Liver (tissue), 9 donors: ENCODE measurements around the gene PAPPA. TPM values are rescaled to one million over a fixed set of nuclear protein-coding genes. Genes with fewer than 3 reads are reported as not detected.

ENCODE experiments used
- DNase-seq: peaks from one replicate; pipeline ENCODE4 v3.0.0-alpha.2; 2017; ENCODE audit warnings: low spot score
- H3K27ac ChIP-seq, 2 donors: one replicate each; pipeline ENCODE4 v1.7.0; 2013; ENCODE audit warnings: inconsistent platforms in 2 of 2, low read length in 2 of 2, control low read depth in 1 of 2, low read depth in 1 of 2, mild to moderate bottlenecking in 1 of 2
- H3K27me3 ChIP-seq, 4 donors: one replicate each; pipeline versions ENCODE4 v1.6.1 to v1.7.0; 2013; ENCODE audit warnings: low read length in 3 of 4, inconsistent platforms in 1 of 4, mild to moderate bottlenecking in 1 of 4, moderate library complexity in 1 of 4; ENCODE audit not compliant: control insufficient read depth in 4 of 4, insufficient read depth in 4 of 4
- H3K36me3 ChIP-seq, 4 donors: one replicate each; pipeline versions ENCODE4 v1.6.1 to v1.7.0; 2013; ENCODE audit warnings: low read length in 3 of 4, mild to moderate bottlenecking in 3 of 4, low read depth in 1 of 4, moderate library complexity in 1 of 4; ENCODE audit not compliant: control insufficient read depth in 4 of 4, insufficient read depth in 3 of 4
- H3K4me1 ChIP-seq, 4 donors: one replicate each; pipeline versions ENCODE4 v1.6.1 to v1.7.0; 2013; ENCODE audit warnings: low read length in 3 of 4, mild to moderate bottlenecking in 3 of 4, moderate library complexity in 1 of 4; ENCODE audit not compliant: control insufficient read depth in 4 of 4, insufficient read depth in 4 of 4
- H3K4me3 ChIP-seq, 3 donors: one replicate each; pipeline versions ENCODE4 v1.6.1 to v1.7.0; 2013; ENCODE audit warnings: low read length in 3 of 3, control low read depth in 1 of 3, low read depth in 1 of 3, mild to moderate bottlenecking in 1 of 3
- H3K9ac ChIP-seq, 2 donors: one replicate each; pipeline ENCODE4 v1.7.0; 2013; ENCODE audit warnings: low read length in 2 of 2, mild to moderate bottlenecking in 2 of 2, moderate library complexity in 2 of 2, control low read depth in 1 of 2, low read depth in 1 of 2
- H3K9me3 ChIP-seq, 4 donors: one replicate each; pipeline versions ENCODE4 v1.6.1 to v1.7.0; 2013; ENCODE audit warnings: low read length in 3 of 4; ENCODE audit not compliant: control insufficient read depth in 4 of 4
- ATF3 ChIP-seq: IDR thresholded peaks from 2 replicates; pipeline ENCODE4 v1.6.1; 2016; ENCODE audit warnings: antibody characterized with exemption
- CTCF ChIP-seq: fragments of 150-350 bp; IDR thresholded peaks from 2 replicates; pipeline ENCODE4 v1.5.1; 2017; ENCODE audit warnings: improper control_type of control experiment, low read depth, low read length; ENCODE audit not compliant: missing input control
- EGR1 ChIP-seq, 2 donors: IDR thresholded peaks; 2 replicates each; pipeline ENCODE4 v1.6.1; 2016 to 2018; ENCODE audit warnings: antibody characterized with exemption in 2 of 2, low read depth in 2 of 2
- FOXA2 ChIP-seq: IDR thresholded peaks from 2 replicates; pipeline ENCODE4 v1.6.1; 2016; ENCODE audit warnings: antibody characterized with exemption
- GABPA ChIP-seq, 2 donors: IDR thresholded peaks in 1 of 2; conservative IDR thresholded peaks in 1 of 2; 2 replicates each; pipeline ENCODE4 v1.6.1; 2016; ENCODE audit warnings: antibody characterized with exemption in 2 of 2, mild to moderate bottlenecking in 1 of 2, moderate library complexity in 1 of 2
- HNF4A ChIP-seq, 2 donors: conservative IDR thresholded peaks; 2 replicates each; pipeline ENCODE4 v1.6.1; 2016; ENCODE audit warnings: antibody characterized with exemption in 2 of 2, mild to moderate bottlenecking in 2 of 2
- HNF4G ChIP-seq: IDR thresholded peaks from 2 replicates; pipeline ENCODE4 v1.6.1; 2016; ENCODE audit warnings: antibody characterized with exemption
- JUND ChIP-seq, 2 donors: IDR thresholded peaks; 2 replicates each; pipeline ENCODE4 v1.6.1; 2016; ENCODE audit warnings: antibody characterized with exemption in 2 of 2
- MAX ChIP-seq: IDR thresholded peaks from 2 replicates; pipeline ENCODE4 v1.6.1; 2016; ENCODE audit warnings: antibody characterized with exemption
- NR2F2 ChIP-seq: IDR thresholded peaks from 2 replicates; pipeline ENCODE4 v1.6.1; 2016; ENCODE audit warnings: antibody characterized with exemption
- RAD21 ChIP-seq, 2 donors: IDR thresholded peaks; 2 replicates each; pipeline ENCODE4 v1.6.1; 2016; ENCODE audit warnings: antibody characterized with exemption in 2 of 2, mild to moderate bottlenecking in 2 of 2
- REST ChIP-seq: IDR thresholded peaks from 2 replicates; pipeline ENCODE4 v1.6.1; 2016; ENCODE audit warnings: antibody characterized with exemption, mild to moderate bottlenecking
- RXRA ChIP-seq, 2 donors: IDR thresholded peaks; 2 replicates each; pipeline ENCODE4 v1.6.1; 2017 to 2018; ENCODE audit warnings: antibody characterized with exemption in 2 of 2, mild to moderate bottlenecking in 1 of 2
- SP1 ChIP-seq: IDR thresholded peaks from 2 replicates; pipeline ENCODE4 v1.6.1; 2018; ENCODE audit warnings: antibody characterized with exemption, mild to moderate bottlenecking
- TAF1 ChIP-seq: conservative IDR thresholded peaks from 2 replicates; pipeline ENCODE4 v1.6.1; 2016; ENCODE audit warnings: antibody characterized with exemption, mild to moderate bottlenecking
- ZBTB33 ChIP-seq: IDR thresholded peaks from 2 replicates; pipeline ENCODE4 v1.6.1; 2016; ENCODE audit warnings: antibody characterized with exemption
- WGBS: extraction: QIAGEN DNeasy Blood & Tissue Kit; methylation state at CpG from one replicate; pipeline ENCODE4 v1.1.7; 2013; 5-methylcytosine and 5-hydroxymethylcytosine counted together
- polyA plus RNA-seq, 2 donors: library from polyadenylated mRNA; stranded (reverse) in 1 of 2; unstranded in 1 of 2; fragments of 200-250 nt in 1 of 2; fragments of >200 nt in 1 of 2; fragmentation: Nextera tagmentation in 1 of 2; extraction: Ambion mirVana in 1 of 2; gene quantifications; one replicate each; pipeline versions ENCODE4 v1.2.1 to v1.2.3, GENCODE V29; 2013 to 2015
- total RNA-seq, 2 donors: library from RNA; depleted of rRNA; stranded (reverse); fragments of >200 nt; gene quantifications; one replicate each; pipeline ENCODE4 v1.2.3, GENCODE V29; 2014
- donor health status: healthy.
- donor health status: healthy.
- donor health status: healthy.
- donor health status: healthy.
- donor health status: healthy.

Gene PAPPA
- total and polyA plus RNA-seq, 4 donors = 0.03 to 0.33 (median 0.20) TPM

- H3K4me1 ChIP-seq = no peaks in the 10 kb centered on the region
- TF ChIP-seq MAX (no peak), ATF3 (no peak), JUND (IDR thresholded peaks at IDR 0.05) (no peak), EGR1 (IDR thresholded peaks at IDR 0.05; ENCODE audit: low read depth in 2 of 2) (no peak), NR2F2 (no peak), GABPA (IDR thresholded peaks at IDR 0.05 in 1 of 2, conservative IDR thresholded peaks at IDR 0.05 in 1 of 2) (no peak), ZBTB33 (no peak), REST (no peak), HNF4G (no peak), RXRA (IDR thresholded peaks at IDR 0.05) (no peak), RAD21 (IDR thresholded peaks at IDR 0.05) (no peak), TAF1 (no peak), FOXA2 (no peak), CTCF (no peak), HNF4A (conservative IDR thresholded peaks at IDR 0.05) (no peak)
- H3K27ac ChIP-seq = no peak overlapping the region
- H3K9ac ChIP-seq = no peak overlapping the region
- no peaks in the 10 kb centered on the region for H3K9me3 ChIP-seq
- DNase-seq = no peak
- H3K27me3 ChIP-seq = no peaks in the 10 kb centered on the region
- no peaks in the 10 kb centered on the region for H3K36me3 ChIP-seq
- 93% methylated on average over 2 of the region's 2 CpGs for WGBS
- no peak overlapping the region for H3K4me3 ChIP-seq
These were observed 207.4 kb downstream of the PAPPA start for GRCh38 chr9:116360989-116361388.

- no peaks in the 10 kb centered on the region for H3K4me1 ChIP-seq
- no peak overlapping the region for H3K27ac ChIP-seq
- H3K9ac ChIP-seq = no peak overlapping the region
- H3K9me3 ChIP-seq = no peaks in the 10 kb centered on the region
- H3K4me3 ChIP-seq = no peak overlapping the region
- TF ChIP-seq NR2F2 (no peak), TAF1 (no peak), ATF3 (no peak), SP1 (no peak), FOXA2 (no peak), MAX (no peak)
- H3K36me3 ChIP-seq = no peaks in the 10 kb centered on the region
- no peaks in the 10 kb centered on the region for H3K27me3 ChIP-seq
- WGBS = 89% methylated on average over 4 of the region's 4 CpGs
- DNase-seq = no peak
These were observed 208.0 kb downstream of the PAPPA start for GRCh38 chr9:116361547-116361946.
